ENCODE data around the gene GRAMD2A.

Gene GRAMD2A

GRCh38 chr15:72197460-72198355, at the start of gene GRAMD2A:
TSS of gene GRAMD2A (minus strand) at chr15:72197787.
- no peak for DNase-seq (ENCODE audit: low read depth)

- no peak for DNase-seq (ENCODE audit: low read depth)
Measured at GRCh38 chr15:72242775-72243370, 45.3 kb upstream of the GRAMD2A start.

GRCh38 chr15:72239652-72240051, 42.1 kb upstream of the GRAMD2A start:
- DNase-seq (ENCODE audit: low read depth), result no peak

- no peak for DNase-seq (ENCODE audit: low read depth)
Measured at GRCh38 chr15:72238586-72238985, 41.0 kb upstream of the GRAMD2A start.

- no peak for DNase-seq (ENCODE audit: low read depth)
Measured at GRCh38 chr15:72237853-72238224, 40.3 kb upstream of the GRAMD2A start.

GRCh38 chr15:72237029-72237852, 39.7 kb upstream of the GRAMD2A start:
- DNase-seq (ENCODE audit: low read depth), result peak; percentile 93

- no peak for DNase-seq (ENCODE audit: low read depth)
Measured at GRCh38 chr15:72236381-72237003, 38.9 kb upstream of the GRAMD2A start.

- DNase-seq (ENCODE audit: low read depth), result no peak
Measured at GRCh38 chr15:72235298-72235697, 37.7 kb upstream of the GRAMD2A start.

GRCh38 chr15:72233769-72234168, 36.2 kb upstream of the GRAMD2A start:
- DNase-seq (ENCODE audit: low read depth), result no peak

GRCh38 chr15:72231833-72232478, 34.4 kb upstream of the GRAMD2A start:
- DNase-seq (ENCODE audit: low read depth), result peak; percentile 55

- peak; percentile 90 for DNase-seq (ENCODE audit: low read depth)
Measured at GRCh38 chr15:72231066-72231832, 33.7 kb upstream of the GRAMD2A start, which contains the start of gene PKM. TSS of gene PKM (minus strand) at chr15:72231190. CDS start at chr15:72219097, 12,093 bp downstream.

- DNase-seq (ENCODE audit: low read depth), result peak; percentile 54
Measured at GRCh38 chr15:72230197-72231065, 32.8 kb upstream of the GRAMD2A start.

- no peak for DNase-seq (ENCODE audit: low read depth)
Measured at GRCh38 chr15:72229947-72230196, 32.3 kb upstream of the GRAMD2A start.

- peak; percentile 33 for DNase-seq (ENCODE audit: low read depth)
Measured at GRCh38 chr15:72229076-72229946, 31.7 kb upstream of the GRAMD2A start.

GRCh38 chr15:72227720-72228119, 30.1 kb upstream of the GRAMD2A start:
- no peak for DNase-seq (ENCODE audit: low read depth)

- peak; percentile 64 for DNase-seq (ENCODE audit: low read depth)
Measured at GRCh38 chr15:72227192-72227586, 29.6 kb upstream of the GRAMD2A start.

- no peak for DNase-seq (ENCODE audit: low read depth)
Measured at GRCh38 chr15:72223278-72223677, 25.7 kb upstream of the GRAMD2A start.

- DNase-seq (ENCODE audit: low read depth), result no peak
Measured at GRCh38 chr15:72222393-72222792, 24.8 kb upstream of the GRAMD2A start.

GRCh38 chr15:72220687-72221086, 23.1 kb upstream of the GRAMD2A start:
- no peak for DNase-seq (ENCODE audit: low read depth)
